Ishikawa (cell line): Measurements from ENCODE around the gene THSD4.

Source experiments
- EGR1 ChIP-seq: IDR thresholded peaks from 2 replicates; pipeline ENCODE4 v1.6.1; 2012
- EP300 ChIP-seq: IDR thresholded peaks from 2 replicates; pipeline ENCODE4 v1.6.1; 2012; ENCODE audit warnings: borderline replicate concordance
- MAX ChIP-seq: IDR thresholded peaks from 2 replicates; pipeline ENCODE4 v1.6.1; 2012
- NFIC ChIP-seq: IDR thresholded peaks from 2 replicates; pipeline ENCODE4 v1.6.1; 2012
- TEAD4 ChIP-seq: IDR thresholded peaks from 2 replicates; pipeline ENCODE4 v1.6.1; 2012
- USF1 ChIP-seq: IDR thresholded peaks from 2 replicates; pipeline ENCODE4 v1.6.1; 2012
- ZBTB7A ChIP-seq: IDR thresholded peaks from 2 replicates; pipeline ENCODE4 v1.6.1; 2012; ENCODE audit warnings: low read depth
- TF ChIP-seq, protein P1 (sequence below): IDR thresholded peaks from 2 replicates; pipeline ENCODE4 v1.6.1; 2012; ENCODE audit warnings: low read depth, mild to moderate bottlenecking

- TF ChIP-seq EP300 = no peak
- no peak for TF ChIP-seq USF1
- no peak for TF ChIP-seq TEAD4
- no peak for TF ChIP-seq NFIC
- no peak for TF ChIP-seq ZBTB7A
- TF ChIP-seq EGR1 = no peak
- no peak for TF ChIP-seq MAX
- TF ChIP-seq, protein P1, sequence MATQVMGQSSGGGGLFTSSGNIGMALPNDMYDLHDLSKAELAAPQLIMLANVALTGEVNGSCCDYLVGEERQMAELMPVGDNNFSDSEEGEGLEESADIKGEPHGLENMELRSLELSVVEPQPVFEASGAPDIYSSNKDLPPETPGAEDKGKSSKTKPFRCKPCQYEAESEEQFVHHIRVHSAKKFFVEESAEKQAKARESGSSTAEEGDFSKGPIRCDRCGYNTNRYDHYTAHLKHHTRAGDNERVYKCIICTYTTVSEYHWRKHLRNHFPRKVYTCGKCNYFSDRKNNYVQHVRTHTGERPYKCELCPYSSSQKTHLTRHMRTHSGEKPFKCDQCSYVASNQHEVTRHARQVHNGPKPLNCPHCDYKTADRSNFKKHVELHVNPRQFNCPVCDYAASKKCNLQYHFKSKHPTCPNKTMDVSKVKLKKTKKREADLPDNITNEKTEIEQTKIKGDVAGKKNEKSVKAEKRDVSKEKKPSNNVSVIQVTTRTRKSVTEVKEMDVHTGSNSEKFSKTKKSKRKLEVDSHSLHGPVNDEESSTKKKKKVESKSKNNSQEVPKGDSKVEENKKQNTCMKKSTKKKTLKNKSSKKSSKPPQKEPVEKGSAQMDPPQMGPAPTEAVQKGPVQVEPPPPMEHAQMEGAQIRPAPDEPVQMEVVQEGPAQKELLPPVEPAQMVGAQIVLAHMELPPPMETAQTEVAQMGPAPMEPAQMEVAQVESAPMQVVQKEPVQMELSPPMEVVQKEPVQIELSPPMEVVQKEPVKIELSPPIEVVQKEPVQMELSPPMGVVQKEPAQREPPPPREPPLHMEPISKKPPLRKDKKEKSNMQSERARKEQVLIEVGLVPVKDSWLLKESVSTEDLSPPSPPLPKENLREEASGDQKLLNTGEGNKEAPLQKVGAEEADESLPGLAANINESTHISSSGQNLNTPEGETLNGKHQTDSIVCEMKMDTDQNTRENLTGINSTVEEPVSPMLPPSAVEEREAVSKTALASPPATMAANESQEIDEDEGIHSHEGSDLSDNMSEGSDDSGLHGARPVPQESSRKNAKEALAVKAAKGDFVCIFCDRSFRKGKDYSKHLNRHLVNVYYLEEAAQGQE = no peak
Measured at GRCh38 chr15:71145648-71146047, 30.4 kb downstream of the THSD4 start.
